ENCODE results near the gene PPP1CA. TPM values are rescaled to one million over a fixed set of nuclear protein-coding genes. Genes with fewer than 3 reads are reported as not detected.
"Not testable (repeated sequence)": the region's sequence is repeated elsewhere in the genome, so short reads cannot be mapped to it uniquely, and the experiment has no call there.

PPP1CA gene
- total RNA-seq, 1 donor from 2014 or later: 144 TPM

DNA sequence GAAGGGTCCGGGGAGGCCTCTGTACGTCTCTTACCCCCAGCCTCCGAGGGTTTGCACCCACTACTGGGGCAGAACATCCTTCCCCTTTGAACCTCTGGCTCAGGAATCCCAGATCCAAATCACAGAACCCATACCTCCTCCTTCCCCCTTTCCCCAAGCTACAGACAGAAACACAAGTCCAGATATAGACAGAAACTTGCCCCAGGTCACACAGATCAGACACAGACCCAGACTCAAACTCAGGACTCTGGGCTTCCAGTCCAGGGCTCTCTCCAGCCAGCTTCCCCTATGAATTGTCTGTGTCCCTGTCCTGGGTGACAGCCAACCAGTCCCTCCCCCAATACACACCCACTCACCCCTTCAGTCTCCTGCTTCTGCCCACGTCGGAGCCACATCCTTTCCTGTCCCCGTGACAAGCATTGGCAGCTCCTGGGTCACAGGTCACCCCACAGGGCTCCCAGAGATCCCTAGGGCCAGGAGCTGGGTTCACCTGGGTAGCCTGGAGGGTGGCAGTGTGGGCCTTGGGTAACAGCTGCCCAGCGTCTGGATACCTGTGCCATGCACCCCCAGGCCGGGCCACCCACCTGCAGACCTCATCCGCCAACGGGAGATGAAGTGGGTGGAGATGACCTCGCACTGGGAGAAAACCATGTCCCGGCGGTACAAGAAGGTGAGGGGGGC, 3.0 kb upstream of the PPP1CA start:
- TF ChIP-seq, protein P1, sequence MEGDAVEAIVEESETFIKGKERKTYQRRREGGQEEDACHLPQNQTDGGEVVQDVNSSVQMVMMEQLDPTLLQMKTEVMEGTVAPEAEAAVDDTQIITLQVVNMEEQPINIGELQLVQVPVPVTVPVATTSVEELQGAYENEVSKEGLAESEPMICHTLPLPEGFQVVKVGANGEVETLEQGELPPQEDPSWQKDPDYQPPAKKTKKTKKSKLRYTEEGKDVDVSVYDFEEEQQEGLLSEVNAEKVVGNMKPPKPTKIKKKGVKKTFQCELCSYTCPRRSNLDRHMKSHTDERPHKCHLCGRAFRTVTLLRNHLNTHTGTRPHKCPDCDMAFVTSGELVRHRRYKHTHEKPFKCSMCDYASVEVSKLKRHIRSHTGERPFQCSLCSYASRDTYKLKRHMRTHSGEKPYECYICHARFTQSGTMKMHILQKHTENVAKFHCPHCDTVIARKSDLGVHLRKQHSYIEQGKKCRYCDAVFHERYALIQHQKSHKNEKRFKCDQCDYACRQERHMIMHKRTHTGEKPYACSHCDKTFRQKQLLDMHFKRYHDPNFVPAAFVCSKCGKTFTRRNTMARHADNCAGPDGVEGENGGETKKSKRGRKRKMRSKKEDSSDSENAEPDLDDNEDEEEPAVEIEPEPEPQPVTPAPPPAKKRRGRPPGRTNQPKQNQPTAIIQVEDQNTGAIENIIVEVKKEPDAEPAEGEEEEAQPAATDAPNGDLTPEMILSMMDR (IDR thresholded peaks at IDR 0.05): no peak
- Histone ChIP-seq H3K27me3 (ENCODE audit: low read depth) (no peaks in the 10 kb centered on the region), H3K4me1 (peaks cover 42% of the 10 kb centered on the region), H3K36me3 (peaks cover 10% of the 10 kb centered on the region), H3K27ac (peak overlapping the region; percentile 78), H3K9me3 (no peaks in the 10 kb centered on the region), H3K4me3 (peak overlapping the region; percentile 55)
- DNase-seq (peak; percentile 76), ATAC-seq (peak in 1 of 2 donors; percentile 2)
- intact Hi-C loops (cut with DNase I): no loop called here

DNA sequence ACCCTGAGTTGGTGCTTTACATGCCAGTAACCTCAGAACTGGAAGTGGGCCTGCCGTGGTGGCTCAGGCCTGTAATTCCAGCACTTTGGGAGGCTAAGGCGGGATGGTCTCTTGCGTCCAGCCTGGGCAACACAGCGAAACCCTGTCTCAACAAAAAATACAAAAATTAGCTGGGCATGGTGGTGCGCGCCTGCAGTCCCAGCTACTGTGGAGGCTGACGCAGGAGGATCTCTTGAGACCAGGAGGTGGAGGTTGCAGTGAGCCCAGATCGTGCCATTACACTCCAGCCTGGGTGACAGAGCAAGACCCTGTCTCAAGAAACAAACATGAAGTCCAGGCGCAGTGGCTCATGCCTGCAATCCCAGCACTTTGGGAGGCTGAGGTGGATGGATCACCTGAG, 1.4 kb upstream of the PPP1CA start:
- Histone ChIP-seq H3K36me3 (peaks cover 25% of the 10 kb centered on the region), H3K4me3 (peak overlapping the region; percentile 55), H3K4me1 (peaks cover 40% of the 10 kb centered on the region), H3K27ac (peak overlapping the region; percentile 78)
- ATAC-seq; intact Hi-C loops (cut with DNase I); H3K27me3 ChIP-seq (ENCODE audit: low read depth); DNase-seq; H3K9me3 ChIP-seq: not testable (repeated sequence)

DNA sequence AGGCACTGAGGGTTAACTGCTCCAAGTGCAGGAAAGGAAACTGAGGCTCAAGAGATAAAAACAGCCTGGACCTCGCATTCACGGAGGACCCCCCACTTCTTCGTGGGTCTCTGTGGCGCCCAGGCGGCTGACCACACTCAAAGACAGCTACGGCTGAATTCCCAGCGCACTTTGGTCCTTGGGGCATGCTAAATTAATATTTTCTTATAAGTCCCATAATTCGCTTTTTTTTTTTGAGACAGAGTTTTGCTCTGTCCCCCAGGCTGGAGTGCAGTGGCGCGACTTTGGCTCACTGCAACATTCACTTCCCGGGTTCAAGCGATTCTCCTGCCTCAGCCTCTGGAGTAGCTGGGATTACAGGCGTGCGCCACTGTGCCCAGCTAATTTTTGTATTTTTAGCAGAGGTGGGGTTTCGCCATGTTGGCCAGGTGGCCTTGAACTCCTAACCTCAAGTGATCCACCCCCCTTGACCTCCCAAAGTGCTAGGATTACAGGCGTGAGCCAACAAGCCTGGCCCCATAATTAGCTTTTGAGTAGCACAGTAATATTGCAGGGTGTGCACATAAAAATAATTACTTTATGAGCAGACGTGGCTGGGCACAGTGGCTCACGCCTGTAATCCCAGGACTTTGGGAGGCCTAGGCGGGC, 658 bp upstream of the PPP1CA start:
- peaks cover 33% of the 10 kb centered on the region for H3K36me3 ChIP-seq
- peak overlapping the region; percentile 94 for H3K27ac ChIP-seq
- intact Hi-C loops (cut with DNase I); H3K27me3 ChIP-seq (ENCODE audit: low read depth); H3K9me3 ChIP-seq; DNase-seq; ATAC-seq: not testable (repeated sequence)
- peak overlapping the region; percentile 98 for H3K4me3 ChIP-seq
- H3K4me1 ChIP-seq: peaks cover 44% of the 10 kb centered on the region

DNA sequence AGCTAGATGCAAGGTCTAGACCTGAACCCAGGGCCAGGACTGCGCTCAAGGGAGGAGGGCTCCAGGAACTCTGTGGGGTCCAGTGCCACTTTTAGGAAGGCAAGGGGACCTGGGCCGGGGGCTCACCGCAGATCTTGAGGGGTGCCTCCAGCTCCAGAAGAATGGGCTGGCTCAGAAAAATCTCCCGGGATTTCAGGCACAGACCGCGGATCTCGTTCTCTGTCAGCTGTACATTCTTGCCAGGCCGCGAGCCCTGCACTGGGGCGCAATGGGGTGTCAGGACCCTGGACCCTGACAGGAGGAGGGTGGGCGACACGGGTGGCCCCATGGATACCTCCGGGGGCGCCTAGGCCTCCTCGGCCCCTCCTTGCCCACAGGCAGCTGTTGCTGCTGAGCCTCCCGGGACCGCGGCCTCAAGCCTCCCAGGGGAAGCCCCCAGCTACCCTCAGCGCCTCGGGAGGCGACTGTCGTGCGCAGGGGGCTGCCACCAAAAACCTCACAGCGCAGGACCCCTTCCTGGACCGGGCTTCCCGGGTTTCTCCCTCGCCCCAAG, 640 bp downstream of the PPP1CA start:
- H3K4me1 ChIP-seq: peaks cover 50% of the 10 kb centered on the region
- intact Hi-C loops (cut with DNase I): no loop called here
- H3K27me3 ChIP-seq (ENCODE audit: low read depth): no peaks in the 10 kb centered on the region
- peak overlapping the region; percentile 94 for H3K27ac ChIP-seq
- no peaks in the 10 kb centered on the region for H3K9me3 ChIP-seq
- peaks cover 46% of the 10 kb centered on the region for H3K36me3 ChIP-seq
- DNase-seq: no peak
- ATAC-seq: no peak
- TF ChIP-seq, protein P1 (IDR thresholded peaks at IDR 0.05): no peak
- peak overlapping the region; percentile 98 for H3K4me3 ChIP-seq

DNA sequence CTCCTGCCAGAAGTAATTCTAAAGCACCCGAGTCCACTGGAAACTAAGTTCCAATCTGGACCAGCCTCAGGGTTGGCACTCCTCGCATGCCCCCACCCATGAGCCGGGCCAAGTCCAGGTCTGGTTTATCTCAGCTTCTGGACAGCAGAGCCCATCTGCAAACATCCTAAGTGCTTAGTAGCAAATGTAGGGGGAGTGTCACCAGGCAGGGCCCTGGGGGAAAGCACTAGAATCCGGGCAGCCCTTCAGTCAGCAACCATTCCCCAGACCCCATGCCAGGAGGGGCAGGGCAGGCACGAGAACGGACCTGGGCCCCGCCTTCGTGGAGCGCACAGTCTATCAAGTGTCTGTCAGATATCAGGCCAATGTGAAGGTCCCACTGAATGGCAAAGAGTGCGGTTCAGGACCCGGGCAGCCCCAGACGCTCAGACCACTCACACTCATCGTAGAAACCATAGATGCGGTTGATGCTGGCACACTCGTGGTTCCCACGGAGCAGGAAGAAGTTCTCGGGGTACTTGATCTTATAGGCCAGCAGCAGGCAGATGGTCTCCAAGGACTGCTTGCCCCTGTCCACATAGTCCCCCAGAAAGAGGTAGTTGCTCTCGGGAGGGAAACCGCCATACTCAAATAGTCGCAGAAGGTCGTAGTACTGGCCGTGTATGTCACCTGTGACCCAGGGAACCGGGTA, 1.3 kb downstream of the PPP1CA start:
- Histone ChIP-seq H3K27me3 (ENCODE audit: low read depth) (no peaks in the 10 kb centered on the region), H3K27ac (peak overlapping the region; percentile 94), H3K36me3 (peaks cover 52% of the 10 kb centered on the region), H3K4me3 (peak overlapping the region; percentile 98), H3K9me3 (no peaks in the 10 kb centered on the region), H3K4me1 (peaks cover 50% of the 10 kb centered on the region)
- TF ChIP-seq, protein P1 (IDR thresholded peaks at IDR 0.05): no peak
- no peak for DNase-seq
- intact Hi-C loops (cut with DNase I): no loop called here
- ATAC-seq: no peak

DNA sequence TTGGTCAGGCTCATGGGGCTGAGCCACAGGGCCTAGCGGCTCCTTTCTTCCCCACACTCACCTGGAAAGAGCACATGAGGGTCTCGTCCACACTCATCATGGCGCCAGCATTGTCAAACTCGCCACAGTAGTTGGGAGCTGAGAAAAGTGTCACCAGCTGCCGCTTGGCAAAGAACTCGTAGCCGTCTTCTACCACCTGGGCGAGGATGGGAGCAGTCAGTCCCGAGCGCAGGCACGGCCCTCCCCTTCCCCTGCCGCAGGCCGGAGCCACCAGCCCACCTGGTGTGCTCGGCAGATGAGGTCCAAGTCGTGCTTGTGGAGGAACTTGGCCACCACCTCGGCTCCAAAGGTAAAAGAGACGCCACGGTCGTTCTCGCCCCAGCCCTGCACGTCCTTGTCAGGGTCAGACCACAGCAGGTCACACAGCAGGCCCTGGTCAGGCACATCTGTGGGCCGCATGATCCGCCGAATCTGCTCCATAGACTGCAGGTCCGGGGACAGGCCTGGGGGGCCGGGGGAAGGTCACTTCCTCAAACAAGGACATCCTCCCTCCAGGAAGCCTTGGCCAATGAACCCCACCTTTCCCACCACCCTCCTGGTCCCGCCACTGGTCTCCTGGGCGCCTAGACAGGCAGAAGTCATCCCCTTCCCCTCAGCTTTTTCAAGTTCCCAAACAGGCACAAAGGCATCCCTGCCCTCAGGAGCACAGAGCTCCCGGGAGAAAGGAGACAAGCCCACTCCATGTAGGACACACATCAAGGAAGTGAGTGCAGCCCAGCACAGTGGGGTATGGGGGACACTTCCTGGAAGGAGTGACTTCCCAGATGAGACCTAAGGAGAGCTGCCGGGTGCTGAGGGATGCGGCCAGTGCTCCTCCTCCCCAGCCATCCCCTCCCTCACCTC, 2.7 kb downstream of the PPP1CA start:
- no peaks in the 10 kb centered on the region for H3K27me3 ChIP-seq (ENCODE audit: low read depth)
- H3K4me3 ChIP-seq: no peak overlapping the region
- H3K27ac ChIP-seq: no peak overlapping the region
- peak; percentile 45 for DNase-seq
- intact Hi-C loops (cut with DNase I): no loop called here
- H3K9me3 ChIP-seq: no peaks in the 10 kb centered on the region
- H3K36me3 ChIP-seq: peaks cover 55% of the 10 kb centered on the region
- ATAC-seq: no peak
- TF ChIP-seq, protein P1 (IDR thresholded peaks at IDR 0.05): no peak
- peaks cover 50% of the 10 kb centered on the region for H3K4me1 ChIP-seq

All from lower lobe of right lung (tissue), 2 donors.